Epidermal melanocyte (primary cell): ENCODE measurements around the gene ZDHHC7.

Experiments used
- DNase-seq: peaks from one replicate; pipeline ENCODE4 v3.0.0; 2011; ENCODE audit warnings: low spot score; ENCODE audit not compliant: insufficient read length

ZDHHC7 gene

DNA sequence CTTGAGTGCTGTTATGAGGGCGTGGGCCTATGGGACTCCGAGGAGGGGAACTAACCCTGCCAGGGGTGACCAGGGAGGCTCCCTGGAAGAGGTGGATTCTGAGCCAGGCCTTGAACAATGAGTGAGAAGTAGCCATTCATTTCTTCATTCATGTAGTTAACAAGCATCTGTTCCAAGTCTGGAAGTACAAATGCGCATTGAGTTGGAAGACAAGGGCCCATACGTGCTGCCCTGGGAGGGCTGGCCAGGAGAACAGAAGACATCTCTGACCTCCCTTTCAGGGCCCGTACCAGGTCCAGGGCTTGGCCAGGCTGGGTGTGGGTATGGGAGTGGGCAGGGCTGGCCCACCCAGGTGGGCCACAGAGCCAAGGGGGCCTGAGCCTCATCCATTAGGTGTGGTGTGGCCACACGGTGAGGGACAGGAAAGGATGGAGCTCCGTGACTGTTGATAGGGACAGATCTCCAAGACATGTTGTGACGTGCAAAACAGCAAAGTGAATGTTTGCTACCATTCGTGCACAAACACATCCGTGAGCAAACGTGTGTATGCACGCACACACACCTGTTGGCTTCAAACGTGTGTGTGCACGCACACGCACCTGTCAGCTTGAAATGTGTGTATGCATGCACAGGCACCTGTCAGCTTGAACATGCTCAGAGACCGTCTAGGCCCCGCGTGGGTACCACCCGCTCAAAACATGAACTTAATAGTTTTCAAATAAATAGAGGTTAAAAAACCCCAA is 46.8 kb downstream of the ZDHHC7 start:
- no peak for DNase-seq

- DNase-seq, result no peak
Measured at GRCh38 chr16:84963066-84963465, 48.3 kb downstream of the ZDHHC7 start.

DNA sequence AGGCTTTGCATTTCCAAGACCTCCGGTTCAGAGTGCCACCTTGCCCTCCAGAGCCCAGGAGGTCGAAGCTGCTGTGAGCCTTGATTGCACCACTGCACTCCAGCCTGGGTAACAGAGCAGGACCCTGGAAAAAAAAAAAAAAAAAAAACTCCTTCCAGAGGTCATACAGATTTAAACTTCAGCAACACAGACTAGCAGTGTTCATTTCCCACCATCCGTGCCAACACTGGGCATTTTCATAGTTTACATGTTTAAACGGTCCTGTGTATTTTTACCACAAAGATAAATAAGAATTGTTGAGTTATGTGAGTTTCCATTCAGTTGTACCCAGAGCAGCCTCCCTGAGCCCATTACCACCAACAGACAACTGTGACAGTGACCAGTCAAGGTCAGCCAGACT is 50.4 kb downstream of the ZDHHC7 start:
- no peak for DNase-seq

GRCh38 chr16:84959784-84960417 is 51.4 kb downstream of the ZDHHC7 start:
- no peak for DNase-seq

DNA sequence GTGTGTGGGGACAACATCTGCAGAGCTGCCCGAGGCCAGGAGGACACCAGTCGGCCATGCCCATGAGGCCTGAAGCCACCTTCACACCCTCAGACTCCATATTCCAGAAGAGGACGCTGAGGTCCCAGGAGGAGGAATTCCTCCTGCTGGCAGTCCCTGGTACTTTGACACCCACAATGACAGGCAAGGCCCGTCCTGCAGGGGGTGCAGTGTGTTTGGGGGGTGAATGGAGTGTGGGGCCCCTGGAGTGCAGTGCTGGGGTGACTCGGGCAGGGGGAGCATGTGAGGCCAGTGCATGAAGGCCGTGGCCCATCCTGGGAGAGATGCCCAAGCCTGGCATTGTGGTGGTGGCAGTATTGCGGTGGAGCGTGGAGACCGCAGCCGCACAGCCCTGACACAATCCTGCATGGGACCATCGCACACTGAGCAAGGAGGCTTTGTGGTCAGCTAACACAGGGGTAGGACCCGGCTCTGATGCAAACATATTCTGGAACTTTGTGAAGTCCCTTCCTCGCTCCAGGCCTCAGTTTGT is 52.2 kb downstream of the ZDHHC7 start:
- no peak for DNase-seq

DNA sequence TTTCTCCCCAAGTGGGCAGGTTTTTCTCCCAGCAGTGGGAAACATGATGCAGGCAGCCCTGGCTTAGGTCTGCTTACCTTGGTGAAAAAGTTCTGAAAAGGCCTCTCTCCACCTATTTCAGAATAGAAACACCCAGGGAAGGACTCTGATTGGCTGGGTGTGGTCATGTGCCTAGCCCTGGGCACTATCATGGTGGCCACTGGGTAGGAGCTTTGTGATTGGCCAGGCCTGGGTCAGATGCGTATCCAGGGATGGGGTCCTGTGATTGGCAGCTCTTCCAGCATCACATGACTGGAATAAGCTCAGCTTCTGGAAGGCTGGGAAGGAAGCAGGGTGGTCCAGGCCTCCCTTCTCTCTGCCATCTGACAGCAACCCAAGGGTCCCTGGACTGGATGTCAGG is 53.5 kb downstream of the ZDHHC7 start:
- no peak for DNase-seq

DNA sequence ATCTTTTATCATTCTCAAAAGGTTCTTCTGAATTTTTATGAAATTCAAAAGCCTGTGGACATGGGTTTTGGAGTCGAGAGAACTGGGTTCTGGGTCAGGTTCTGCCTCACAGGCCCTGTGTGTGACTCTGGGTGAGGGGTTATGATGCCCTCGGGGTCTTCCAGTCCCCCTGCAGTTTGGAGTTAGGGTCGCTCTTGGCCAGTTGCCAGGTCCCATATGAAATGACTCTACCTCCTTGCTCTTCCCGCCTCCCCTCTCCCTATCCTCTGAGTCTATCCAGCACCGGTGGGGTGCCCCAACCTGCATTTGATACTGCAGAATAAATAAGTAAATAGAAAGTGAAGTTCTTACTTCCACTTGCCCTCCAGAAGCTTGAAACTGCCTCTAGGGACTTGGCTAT is 54.1 kb downstream of the ZDHHC7 start:
- DNase-seq, result no peak

DNA sequence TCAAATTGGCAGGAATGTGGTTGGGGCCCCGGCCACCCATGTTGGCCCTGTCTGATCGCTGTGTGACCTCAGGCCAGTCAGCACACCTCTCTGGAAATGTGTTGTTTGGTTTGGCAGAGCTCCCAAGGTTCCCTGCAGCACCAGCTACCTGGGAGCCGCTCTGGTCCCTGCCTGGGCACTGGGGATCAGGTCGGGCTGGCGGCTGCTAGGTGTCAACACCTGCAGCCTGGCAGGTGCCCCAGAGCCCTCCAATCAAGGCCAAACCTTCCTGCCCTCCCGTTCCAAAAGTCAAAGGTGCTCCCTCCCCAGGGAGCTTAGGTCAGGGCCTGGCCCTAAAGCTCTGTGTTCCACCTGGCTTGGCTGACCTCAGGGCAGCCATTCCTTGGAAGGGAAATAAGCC is 55.9 kb downstream of the ZDHHC7 start:
- no peak for DNase-seq

DNA sequence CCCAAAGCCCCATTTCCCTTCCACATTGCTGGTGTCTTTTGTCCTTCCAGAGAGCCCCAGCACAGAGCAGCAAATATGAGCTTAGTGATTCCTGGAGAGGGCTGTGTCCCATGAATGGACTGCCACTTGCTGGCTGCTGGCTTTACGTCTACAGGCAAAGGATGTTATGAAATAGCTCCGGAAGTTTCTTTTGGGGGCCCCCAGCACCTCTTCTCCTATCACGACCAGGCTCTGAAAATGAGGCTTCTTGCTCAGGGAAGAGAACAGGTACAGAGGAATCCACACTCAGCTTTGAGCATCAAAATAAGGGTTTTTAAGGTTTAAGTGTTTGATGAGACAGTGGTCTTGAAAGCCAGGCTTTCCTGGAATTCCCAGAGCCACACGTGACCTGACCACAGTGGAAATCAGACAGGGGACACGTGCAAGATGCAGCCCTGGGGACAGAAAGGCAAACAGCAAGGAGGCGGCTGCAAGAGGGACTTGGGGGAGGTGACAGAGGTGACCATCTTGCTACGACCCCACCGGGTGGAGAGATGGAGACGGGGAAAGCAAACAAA is 58.1 kb downstream of the ZDHHC7 start:
- no peak for DNase-seq

DNA sequence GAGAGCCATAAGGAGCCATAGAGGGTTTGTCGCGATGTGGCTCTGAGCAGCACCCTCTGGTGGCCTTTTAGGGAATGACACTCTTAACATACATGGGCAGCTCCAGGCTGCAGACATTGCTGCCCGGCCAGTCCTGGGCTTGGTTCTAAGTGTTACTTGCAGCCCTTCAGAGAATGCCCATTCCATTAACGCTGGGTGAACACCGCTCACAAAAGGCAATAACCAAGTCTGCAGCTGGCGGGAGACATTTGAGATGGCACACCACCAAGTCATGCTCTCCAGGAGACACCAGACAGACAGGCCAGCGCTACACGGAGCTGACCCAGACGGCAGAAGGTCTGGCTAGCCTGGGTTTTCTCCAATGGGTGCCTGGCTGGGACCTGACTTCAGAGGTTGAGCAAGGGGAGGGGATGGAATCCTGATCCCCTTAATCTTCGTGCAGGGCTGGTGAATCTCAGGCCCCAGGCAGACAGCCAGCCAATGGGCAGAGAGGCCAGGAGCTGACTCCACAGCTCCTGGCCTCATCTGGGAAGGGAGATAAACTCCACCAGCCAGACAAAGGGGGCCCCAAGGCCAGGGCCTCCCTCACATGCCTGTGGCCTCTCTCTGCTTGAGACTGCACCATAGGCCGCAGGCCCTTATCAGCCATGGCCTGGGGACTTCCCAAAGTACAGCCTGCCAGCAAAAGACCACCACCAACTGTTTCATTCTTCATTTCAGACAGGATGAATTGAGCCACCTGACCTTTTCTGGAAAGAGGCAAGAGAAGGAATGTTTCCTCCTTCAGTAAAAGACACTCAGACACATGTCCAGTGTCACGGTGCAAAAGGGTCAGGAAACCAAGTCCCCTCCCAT is 58.8 kb downstream of the ZDHHC7 start:
- peak; percentile 70 for DNase-seq

DNA sequence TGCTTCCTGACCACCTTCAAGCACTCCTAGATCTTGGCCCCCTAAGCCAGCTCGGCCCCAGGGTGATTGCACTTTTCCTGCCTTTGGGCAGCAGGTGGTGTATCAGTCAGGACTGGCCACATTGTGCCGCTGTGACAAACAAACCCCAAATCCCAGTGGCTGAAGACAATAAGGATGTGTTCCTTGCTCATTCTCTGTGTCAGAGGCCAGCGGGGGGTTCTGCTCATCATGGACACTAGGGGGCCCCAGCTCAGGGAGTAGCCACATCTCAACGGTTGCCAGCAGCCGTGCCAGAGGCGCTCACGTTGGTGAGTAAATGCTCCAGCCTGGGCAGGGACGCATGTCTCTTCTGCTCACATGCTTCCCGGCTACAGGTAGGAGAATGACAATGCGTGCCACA is 60.4 kb downstream of the ZDHHC7 start:
- no peak for DNase-seq

- no peak for DNase-seq
Measured at GRCh38 chr16:84949772-84950436, 61.4 kb downstream of the ZDHHC7 start.

DNA sequence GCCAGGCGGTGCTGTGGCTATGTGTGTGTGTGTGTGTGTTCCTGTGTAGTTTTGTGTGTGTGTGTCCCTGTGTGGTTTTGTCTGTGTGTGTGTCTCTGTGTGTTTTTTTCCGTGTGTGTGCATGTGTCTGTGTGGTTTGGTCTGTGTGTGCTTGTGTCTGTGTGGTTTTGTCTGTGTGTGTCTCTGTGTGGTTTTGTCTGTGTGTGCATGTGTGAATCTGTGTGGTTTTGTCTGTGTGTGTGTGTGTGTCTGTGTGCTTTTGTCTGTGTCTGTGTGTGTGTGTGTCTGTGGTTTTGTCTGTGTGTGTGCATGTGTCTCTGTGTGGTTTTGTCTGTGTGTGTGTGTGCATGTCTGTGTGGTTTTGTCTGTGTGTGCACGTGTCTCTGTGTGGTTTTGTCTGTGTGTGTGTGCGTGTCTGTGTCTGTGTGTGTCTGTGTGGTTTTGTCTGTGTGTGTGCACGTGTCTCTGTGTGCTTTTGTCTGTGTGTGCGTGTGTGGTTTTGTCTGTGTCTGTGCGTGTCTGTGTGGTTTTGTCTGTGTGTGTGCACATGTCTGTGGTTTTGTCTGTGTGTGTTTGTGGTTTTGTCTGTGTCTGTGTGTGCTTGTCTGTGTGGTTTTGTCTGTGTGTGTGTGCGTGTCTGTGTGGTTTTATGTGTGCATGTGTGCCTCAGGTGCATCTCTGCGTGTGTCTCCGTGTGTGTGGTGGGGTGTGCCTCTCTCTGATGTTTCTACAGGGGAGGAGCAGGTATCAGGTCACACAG is 62.3 kb downstream of the ZDHHC7 start:
- DNase-seq, result no peak

- DNase-seq, result no peak
Measured at GRCh38 chr16:84947996-84948850, 63.1 kb downstream of the ZDHHC7 start.

DNA sequence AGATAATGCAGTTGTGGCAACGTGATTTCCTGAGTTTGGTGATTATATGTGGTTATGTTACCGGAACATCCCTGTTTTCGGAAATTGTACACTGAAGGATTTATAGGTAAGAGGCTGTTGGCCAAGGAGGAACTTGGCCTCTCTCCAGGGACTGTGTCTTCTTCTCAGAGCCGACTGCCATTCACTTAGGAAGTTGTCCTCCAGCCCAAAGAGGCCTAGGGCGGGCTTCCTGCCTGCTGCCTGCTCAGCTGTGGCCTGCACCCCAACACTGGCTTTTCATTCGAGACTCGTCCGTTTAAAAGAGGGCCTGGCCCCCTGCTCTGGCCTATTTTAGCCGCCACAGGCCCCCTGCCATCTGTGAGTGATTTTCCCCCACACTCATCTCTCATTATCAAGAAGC is 64.3 kb downstream of the ZDHHC7 start:
- no peak for DNase-seq

- DNase-seq, result no peak
Measured at GRCh38 chr16:84943620-84944019, 67.7 kb downstream of the ZDHHC7 start.

DNA sequence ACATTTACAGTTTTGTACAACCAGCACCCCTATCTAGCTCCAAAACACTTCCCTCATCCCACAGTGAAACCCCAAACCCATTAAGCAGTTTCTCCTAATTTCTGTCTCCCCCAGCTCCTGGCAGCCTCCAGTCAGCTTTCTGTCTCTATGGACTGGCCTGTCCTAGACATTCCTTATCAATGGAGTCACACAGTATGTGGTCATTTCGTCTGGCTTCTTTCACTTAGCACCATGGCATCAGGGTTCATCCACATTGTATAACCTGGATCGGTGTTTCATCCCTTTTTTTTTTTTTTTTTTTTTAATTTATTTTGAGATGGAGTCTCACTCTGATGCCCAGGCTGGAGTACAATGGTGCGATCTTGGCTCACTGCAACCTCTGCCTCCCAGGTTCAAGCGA is 68.5 kb downstream of the ZDHHC7 start:
- no peak for DNase-seq

- DNase-seq, result no peak
Measured at GRCh38 chr16:84941921-84942320, 69.4 kb downstream of the ZDHHC7 start.
